SK-MEL-5 (cell line): ENCODE results near the gene VASP. TPM values are rescaled to one million over a fixed set of nuclear protein-coding genes. Genes with fewer than 3 reads are reported as not detected.

Source experiments
- DNase-seq: peaks from one replicate; pipeline ENCODE4 v3.0.0-alpha.2; 2016; ENCODE audit warnings: low read depth, low spot score
- in situ Hi-C: cut with HindIII; loops from 2 replicates; pipeline ENCODE4 v1.10.0; 2016; ENCODE audit warnings: low sequenced_read_pairs, high pct_unique_total_duplicates, low pct_unique_long_range_greater_than_20kb
- total RNA-seq: library from RNA; depleted of rRNA; stranded (reverse); fragments of >200 nt; shearing (Covaris generic); gene quantifications from 2 replicates; pipeline ENCODE4 v1.2.3, GENCODE V29; 2014

The VASP gene
- total RNA-seq, 1 experiment from 2014 or later: 44.1 TPM

DNA sequence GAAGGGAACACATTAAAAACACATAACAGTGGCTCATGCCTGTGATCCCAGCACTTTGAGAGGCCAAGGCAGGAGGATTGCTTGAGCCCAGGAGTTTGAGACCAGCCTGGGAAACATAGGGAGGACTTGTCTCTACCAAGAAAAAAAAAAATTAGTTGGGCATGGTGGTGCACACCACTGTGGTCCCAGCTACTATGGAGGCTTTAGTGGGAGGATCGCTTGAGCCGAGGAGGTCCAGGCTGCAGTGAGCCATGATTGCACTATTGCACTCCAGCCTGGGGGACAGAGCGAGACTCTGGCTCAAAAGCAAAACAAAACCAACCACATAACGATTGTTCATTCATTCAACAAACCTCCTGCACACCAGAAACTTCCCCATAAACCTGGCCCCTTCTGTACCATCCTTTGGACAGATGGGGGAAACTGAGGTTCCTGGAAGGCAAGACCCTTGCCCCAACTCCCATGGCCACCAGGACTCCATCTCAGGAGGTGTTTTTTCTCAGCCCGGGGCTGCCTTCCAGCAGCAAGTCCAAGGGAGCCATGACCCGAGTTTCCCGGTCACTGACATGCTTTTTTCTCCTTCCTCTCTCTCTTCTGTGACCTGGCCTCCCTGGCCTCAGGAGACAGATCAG lies 35.2 kb upstream of the VASP start:
- in situ Hi-C loops: no loop called here
- no peak for DNase-seq

DNA sequence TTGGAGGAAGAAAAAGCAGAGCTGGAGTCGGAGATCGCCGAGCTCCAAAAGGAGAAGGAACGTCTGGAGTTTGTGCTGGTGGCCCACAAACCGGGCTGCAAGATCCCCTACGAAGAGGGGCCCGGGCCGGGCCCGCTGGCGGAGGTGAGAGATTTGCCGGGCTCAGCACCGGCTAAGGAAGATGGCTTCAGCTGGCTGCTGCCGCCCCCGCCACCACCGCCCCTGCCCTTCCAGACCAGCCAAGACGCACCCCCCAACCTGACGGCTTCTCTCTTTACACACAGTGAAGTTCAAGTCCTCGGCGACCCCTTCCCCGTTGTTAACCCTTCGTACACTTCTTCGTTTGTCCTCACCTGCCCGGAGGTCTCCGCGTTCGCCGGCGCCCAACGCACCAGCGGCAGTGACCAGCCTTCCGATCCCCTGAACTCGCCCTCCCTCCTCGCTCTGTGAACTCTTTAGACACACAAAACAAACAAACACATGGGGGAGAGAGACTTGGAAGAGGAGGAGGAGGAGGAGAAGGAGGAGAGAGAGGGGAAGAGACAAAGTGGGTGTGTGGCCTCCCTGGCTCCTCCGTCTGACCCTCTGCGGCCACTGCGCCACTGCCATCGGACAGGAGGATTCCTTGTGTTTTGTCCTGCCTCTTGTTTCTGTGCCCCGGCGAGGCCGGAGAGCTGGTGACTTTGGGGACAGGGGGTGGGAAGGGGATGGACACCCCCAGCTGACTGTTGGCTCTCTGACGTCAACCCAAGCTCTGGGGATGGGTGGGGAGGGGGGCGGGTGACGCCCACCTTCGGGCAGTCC lies 34.5 kb upstream of the VASP start:
- in situ Hi-C loops: no loop called here
- DNase-seq: no peak

DNA sequence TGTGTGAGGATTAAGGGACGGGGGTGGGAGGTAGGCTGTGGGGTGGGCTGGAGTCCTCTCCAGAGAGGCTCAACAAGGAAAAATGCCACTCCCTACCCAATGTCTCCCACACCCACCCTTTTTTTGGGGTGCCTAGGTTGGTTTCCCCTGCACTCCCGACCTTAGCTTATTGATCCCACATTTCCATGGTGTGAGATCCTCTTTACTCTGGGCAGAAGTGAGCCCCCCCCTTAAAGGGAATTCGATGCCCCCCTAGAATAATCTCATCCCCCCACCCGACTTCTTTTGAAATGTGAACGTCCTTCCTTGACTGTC lies 34.0 kb upstream of the VASP start:
- in situ Hi-C loops: no loop called here
- DNase-seq: no peak

- DNase-seq: no peak
- in situ Hi-C loops: no loop called here
These were observed 33.3 kb upstream of the VASP start for GRCh38 chr19:45473682-45474605.

GRCh38 chr19:45474606-45475521 lies 32.4 kb upstream of the VASP start:
- no peak for DNase-seq
- in situ Hi-C loops: no loop called here

GRCh38 chr19:45475537-45476291 lies 31.6 kb upstream of the VASP start:
- in situ Hi-C loops: no loop called here
- no peak for DNase-seq

DNA sequence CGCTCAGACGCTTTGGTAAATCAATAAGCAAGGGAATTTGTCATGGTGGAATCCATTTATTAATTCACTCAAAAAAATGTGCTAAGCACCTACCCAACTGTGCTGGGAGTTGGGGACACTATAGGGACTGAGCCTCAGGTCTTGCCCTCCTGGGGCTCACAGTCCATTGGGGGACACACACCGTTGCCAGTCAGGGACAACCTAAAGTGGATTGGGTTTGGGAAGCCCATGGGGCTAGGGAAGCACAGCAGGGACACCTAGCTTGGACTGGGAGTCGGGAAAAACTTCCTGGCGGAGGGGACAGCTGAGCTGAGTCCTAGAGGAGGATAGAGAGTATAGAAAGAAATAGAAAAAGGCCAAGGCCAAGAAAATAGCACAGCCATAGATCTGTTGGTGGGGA lies 31.0 kb upstream of the VASP start:
- no peak for DNase-seq
- in situ Hi-C loops: no loop called here

- in situ Hi-C loops: no loop called here
These were observed 30.1 kb upstream of the VASP start for GRCh38 chr19:45477186-45477585.

GRCh38 chr19:45477713-45478453 lies 29.4 kb upstream of the VASP start:
- DNase-seq: no peak
- in situ Hi-C loops: no loop called here

More at GRCh38 chr19:45477186-45477585, 30.1 kb upstream of the VASP start:
- no peak for DNase-seq

DNA sequence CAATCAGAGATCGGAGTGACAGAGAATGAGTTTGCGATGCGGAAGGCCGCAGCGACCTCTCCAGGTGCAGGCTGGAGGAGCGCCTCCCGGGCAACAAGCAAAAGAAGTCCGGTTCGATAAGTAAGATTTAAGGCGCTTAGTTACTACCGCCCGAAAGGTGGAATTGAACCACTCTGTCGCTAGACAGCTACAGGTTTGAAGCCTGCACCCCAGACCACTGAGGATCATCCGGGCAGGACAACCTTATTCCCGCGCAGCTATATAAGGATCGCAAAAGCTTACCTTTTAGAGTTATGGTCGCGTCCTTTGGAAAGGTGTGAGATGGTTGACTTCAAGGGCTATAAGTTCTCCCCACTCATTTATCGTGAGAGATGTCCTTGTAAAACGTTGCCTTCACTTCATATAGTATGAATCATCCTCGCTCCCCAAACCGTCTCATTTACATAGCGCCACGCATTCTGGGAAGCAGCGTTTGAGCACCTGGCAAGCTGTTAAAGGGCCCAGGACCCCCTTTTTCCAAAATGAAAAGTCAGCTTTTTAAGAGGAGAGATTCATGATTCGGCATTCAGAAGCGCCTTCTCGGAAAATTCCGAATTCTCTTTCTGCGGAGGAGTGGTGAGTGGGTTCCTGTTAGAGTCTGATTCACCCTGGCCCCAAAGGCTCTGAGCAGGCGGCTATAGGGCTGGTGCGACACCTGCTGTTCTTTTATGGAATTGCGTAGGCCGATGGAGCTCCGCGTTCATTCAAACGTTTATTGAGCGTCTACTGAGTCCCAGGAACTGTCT lies 28.6 kb upstream of the VASP start:
- in situ Hi-C loops: no loop called here
- peak; percentile 95 for DNase-seq

- DNase-seq: no peak
- in situ Hi-C loops: no loop called here
These were observed 24.2 kb upstream of the VASP start for GRCh38 chr19:45483033-45483432.

DNA sequence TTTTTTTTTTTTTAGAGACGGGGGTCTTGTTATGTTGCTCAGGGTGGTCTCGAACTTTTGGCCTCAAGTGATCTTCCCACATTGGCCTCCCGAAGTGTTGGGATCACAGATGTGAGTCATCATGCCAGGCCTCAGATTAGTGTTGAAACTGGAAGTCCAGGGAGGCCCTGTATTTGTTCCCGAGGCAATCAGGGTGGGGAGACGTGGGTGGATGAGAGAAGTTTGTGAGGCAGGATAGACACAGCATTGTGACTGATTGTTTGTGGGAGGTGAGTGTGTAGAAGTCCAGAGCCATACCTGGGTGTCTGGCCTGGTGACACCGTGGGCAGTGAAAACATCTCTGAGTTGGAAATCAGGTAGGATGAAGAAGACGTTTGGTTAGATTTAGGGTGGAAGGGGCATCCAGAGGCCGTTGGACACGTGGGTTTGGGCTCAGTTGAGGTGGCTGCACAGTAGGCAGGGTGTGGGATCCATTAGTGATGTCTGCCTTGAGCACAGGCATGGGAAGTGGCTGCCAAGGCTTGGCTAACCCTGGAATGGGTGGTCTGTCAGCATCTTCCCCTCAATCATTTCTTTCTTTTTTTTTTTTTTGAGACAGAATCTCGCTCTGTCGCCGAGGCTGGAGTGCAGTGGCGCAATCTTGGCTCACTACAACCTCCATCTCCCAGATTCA lies 22.9 kb upstream of the VASP start:
- in situ Hi-C loops: no loop called here
- no peak for DNase-seq

- DNase-seq: peak; percentile 96
- in situ Hi-C loops: no loop called here
These were observed 21.8 kb upstream of the VASP start for GRCh38 chr19:45485305-45486077.

DNA sequence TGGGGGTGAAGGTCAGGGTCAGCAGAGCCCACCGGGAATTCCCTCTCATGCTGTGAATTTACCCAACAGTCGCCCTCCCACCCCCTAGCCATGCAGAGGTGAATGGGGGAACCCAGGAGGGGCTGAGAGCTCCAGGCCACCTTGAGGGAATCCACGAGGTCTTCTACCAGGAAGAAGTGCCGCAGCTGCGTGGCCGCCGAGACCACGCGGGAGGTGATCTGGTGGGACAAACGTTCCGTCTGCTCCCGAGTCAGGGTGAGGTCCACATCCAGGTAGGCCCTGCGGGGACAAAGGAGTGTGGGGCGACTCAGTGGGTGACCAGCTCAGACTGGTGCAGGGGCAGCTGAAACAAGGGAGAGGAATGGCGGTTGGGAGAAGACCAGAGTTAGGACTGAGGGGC lies 18.6 kb upstream of the VASP start:
- no peak for DNase-seq
- in situ Hi-C loops: no loop called here
